Measurements from ENCODE around the gene HOXC11. TPM values are rescaled to one million over a fixed set of nuclear protein-coding genes. Genes with fewer than 3 reads are reported as not detected.

HOXC11 gene
- total RNA-seq, 1 donor from 2014 or later: not detected

- no peak for DNase-seq (ENCODE audit: extremely low spot score, unreplicated experiment)
- Mint-ChIP-seq H3K36me3 (ENCODE audit: unreplicated experiment) (no peaks in the 10 kb centered on the region), H3K9me3 (ENCODE audit: unreplicated experiment) (no peaks in the 10 kb centered on the region), H3K27ac (ENCODE audit: unreplicated experiment) (no peak overlapping the region), H3K4me3 (ENCODE audit: unreplicated experiment) (no peak overlapping the region), H3K4me1 (ENCODE audit: unreplicated experiment) (peaks cover 16% of the 10 kb centered on the region), H3K27me3 (ENCODE audit: unreplicated experiment) (peaks cover 82% of the 10 kb centered on the region)
- TF ChIP-seq, protein P1, sequence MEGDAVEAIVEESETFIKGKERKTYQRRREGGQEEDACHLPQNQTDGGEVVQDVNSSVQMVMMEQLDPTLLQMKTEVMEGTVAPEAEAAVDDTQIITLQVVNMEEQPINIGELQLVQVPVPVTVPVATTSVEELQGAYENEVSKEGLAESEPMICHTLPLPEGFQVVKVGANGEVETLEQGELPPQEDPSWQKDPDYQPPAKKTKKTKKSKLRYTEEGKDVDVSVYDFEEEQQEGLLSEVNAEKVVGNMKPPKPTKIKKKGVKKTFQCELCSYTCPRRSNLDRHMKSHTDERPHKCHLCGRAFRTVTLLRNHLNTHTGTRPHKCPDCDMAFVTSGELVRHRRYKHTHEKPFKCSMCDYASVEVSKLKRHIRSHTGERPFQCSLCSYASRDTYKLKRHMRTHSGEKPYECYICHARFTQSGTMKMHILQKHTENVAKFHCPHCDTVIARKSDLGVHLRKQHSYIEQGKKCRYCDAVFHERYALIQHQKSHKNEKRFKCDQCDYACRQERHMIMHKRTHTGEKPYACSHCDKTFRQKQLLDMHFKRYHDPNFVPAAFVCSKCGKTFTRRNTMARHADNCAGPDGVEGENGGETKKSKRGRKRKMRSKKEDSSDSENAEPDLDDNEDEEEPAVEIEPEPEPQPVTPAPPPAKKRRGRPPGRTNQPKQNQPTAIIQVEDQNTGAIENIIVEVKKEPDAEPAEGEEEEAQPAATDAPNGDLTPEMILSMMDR (IDR thresholded peaks at IDR 0.05): no peak
Measured at GRCh38 chr12:54016478-54016964, 43.6 kb downstream of the HOXC11 start.

DNA sequence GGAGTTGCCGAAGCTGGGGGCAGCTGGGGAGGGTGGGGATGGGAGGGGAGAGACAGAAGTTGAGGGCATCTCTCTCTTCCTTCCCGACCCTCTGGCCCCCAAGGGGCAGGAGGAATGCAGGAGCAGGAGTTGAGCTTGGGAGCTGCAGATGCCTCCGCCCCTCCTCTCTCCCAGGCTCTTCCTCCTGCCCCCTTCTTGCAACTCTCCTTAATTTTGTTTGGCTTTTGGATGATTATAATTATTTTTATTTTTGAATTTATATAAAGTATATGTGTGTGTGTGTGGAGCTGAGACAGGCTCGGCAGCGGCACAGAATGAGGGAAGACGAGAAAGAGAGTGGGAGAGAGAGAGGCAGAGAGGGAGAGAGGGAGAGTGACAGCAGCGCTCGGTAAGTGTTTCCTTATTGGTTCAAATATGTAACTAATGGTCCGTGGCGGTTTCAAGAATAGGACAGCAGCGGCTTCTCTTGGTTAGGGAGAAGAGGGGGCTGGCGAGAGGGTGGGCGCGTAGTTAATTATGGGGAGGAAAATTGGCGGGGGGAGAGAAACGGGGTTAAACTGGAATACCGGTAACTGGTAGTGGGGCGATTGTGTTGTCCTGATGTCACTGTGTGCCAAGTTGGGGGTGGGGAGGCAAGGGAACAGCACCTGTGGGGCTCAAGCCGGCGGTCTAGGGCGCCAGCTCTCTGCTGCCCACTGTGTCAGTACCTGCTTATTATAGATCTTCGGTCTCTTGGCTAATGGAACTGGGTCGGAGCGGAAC is 44.3 kb downstream of the HOXC11 start:
- peaks cover 16% of the 10 kb centered on the region for H3K4me1 Mint-ChIP-seq (ENCODE audit: unreplicated experiment)
- H3K27ac Mint-ChIP-seq (ENCODE audit: unreplicated experiment): no peak overlapping the region
- TF ChIP-seq, protein P1 (IDR thresholded peaks at IDR 0.05): no peak
- no peaks in the 10 kb centered on the region for H3K9me3 Mint-ChIP-seq (ENCODE audit: unreplicated experiment)
- peaks cover 82% of the 10 kb centered on the region for H3K27me3 Mint-ChIP-seq (ENCODE audit: unreplicated experiment)
- DNase-seq (ENCODE audit: extremely low spot score, unreplicated experiment): no peak
- H3K4me3 Mint-ChIP-seq (ENCODE audit: unreplicated experiment): peak overlapping the region; percentile 71
- H3K36me3 Mint-ChIP-seq (ENCODE audit: unreplicated experiment): no peaks in the 10 kb centered on the region

DNA sequence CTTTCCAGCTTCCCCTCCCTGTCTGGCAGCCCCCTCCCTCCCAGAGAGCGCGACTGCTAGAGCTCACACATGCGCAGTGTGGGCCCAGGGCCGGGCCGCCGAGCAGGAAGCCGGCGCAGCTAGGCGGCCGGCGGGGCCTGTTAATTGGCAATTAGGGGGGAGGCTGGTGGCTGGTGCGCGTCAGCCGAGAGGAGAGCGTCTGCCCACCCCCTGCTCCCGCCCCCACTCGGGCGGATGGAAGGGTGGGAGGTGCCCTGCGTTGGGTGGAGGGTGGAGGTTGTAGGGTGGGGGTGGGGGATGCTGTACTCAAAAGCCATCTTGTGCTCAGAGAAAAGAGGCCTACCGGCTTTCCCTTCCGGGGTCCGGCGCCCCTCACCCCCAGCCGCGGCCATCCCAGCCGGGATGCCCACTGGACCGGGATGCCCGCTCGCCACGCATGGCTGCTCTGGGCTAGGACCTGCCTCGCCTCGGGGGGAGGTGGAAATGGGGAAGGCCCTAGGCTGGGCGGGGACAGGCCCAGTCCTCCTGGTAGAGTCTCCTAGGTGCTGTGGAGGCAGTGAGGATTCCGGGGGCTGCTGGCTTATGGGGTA is 45.0 kb downstream of the HOXC11 start:
- Mint-ChIP-seq H3K27ac (ENCODE audit: unreplicated experiment) (no peak overlapping the region), H3K36me3 (ENCODE audit: unreplicated experiment) (no peaks in the 10 kb centered on the region), H3K4me1 (ENCODE audit: unreplicated experiment) (peaks cover 16% of the 10 kb centered on the region), H3K9me3 (ENCODE audit: unreplicated experiment) (no peaks in the 10 kb centered on the region), H3K4me3 (ENCODE audit: unreplicated experiment) (peak overlapping the region; percentile 71), H3K27me3 (ENCODE audit: unreplicated experiment) (peaks cover 83% of the 10 kb centered on the region)
- DNase-seq (ENCODE audit: extremely low spot score, unreplicated experiment): no peak
- TF ChIP-seq, protein P1 (IDR thresholded peaks at IDR 0.05): no peak

- H3K27ac Mint-ChIP-seq (ENCODE audit: unreplicated experiment): no peak overlapping the region
- H3K36me3 Mint-ChIP-seq (ENCODE audit: unreplicated experiment): no peaks in the 10 kb centered on the region
- peaks cover 83% of the 10 kb centered on the region for H3K27me3 Mint-ChIP-seq (ENCODE audit: unreplicated experiment)
- no peak for DNase-seq (ENCODE audit: extremely low spot score, unreplicated experiment)
- H3K9me3 Mint-ChIP-seq (ENCODE audit: unreplicated experiment): no peaks in the 10 kb centered on the region
- TF ChIP-seq, protein P1 (IDR thresholded peaks at IDR 0.05): no peak
- H3K4me3 Mint-ChIP-seq (ENCODE audit: unreplicated experiment): peak overlapping the region; percentile 71
- peaks cover 16% of the 10 kb centered on the region for H3K4me1 Mint-ChIP-seq (ENCODE audit: unreplicated experiment)
Measured at GRCh38 chr12:54018468-54018984, 45.6 kb downstream of the HOXC11 start.
